Measurements from ENCODE around the gene DCLRE1B.

- TF ChIP-seq CTCF (IDR thresholded peaks at IDR 0.05), result no peak
- no peak for TF ChIP-seq EZH2 (IDR thresholded peaks at IDR 0.05; ENCODE audit: borderline replicate concordance, insufficient read depth, low read depth, low read length, poor library complexity, severe bottlenecking)
Measured at GRCh38 chr1:113858982-113859381, 46.1 kb upstream of the DCLRE1B start.

Measured in B cell (primary cell).